ENCODE data around the gene TTLL4. TPM values are rescaled to one million over a fixed set of nuclear protein-coding genes. Genes with fewer than 3 reads are reported as not detected.

The TTLL4 gene
- total and polyA plus RNA-seq, 5 donors from 2014 or later, result 4.1 to 19.0 (median 4.8) TPM

- Mint-ChIP-seq H3K4me1 (peaks cover 10 to 24% (median 15%) of the 10 kb centered on the region in 4 donors), H3K4me3 (no peak overlapping the region), H3K9me3 (peaks cover 0 to 4% (median 0%) of the 10 kb centered on the region in 7 donors), H3K27me3 (no peaks in the 10 kb centered on the region), H3K27ac (no peak overlapping the region), H3K36me3 (peaks cover 14% of the 10 kb centered on the region)
- no peaks in the 10 kb centered on the region for H3K4me1 ChIP-seq (ENCODE audit: control insufficient read depth, insufficient read depth, low read length, poor library complexity, severe bottlenecking)
- H3K27me3 ChIP-seq (ENCODE audit: control insufficient read depth, insufficient read depth, low read length), result no peaks in the 10 kb centered on the region
- ATAC-seq (ENCODE audit: low read depth in 2 of 2) (no peak), DNase-seq (no peak)
- H3K36me3 ChIP-seq (ENCODE audit: control insufficient read depth, insufficient read depth, low read length), result peaks cover 2% of the 10 kb centered on the region
- H3K4me3 ChIP-seq (ENCODE audit: low read depth, low read length), result no peak overlapping the region
- no peak overlapping the region for H3K27ac ChIP-seq (ENCODE audit: insufficient read depth, low read length, poor library complexity, severe bottlenecking)
- H3K9me3 ChIP-seq (ENCODE audit: control insufficient read depth in 2 of 2, low read length in 2 of 2), result no peaks in the 10 kb centered on the region
Measured at GRCh38 chr2:218719457-218719856, 8.8 kb downstream of the TTLL4 start.

- H3K36me3 ChIP-seq (ENCODE audit: control insufficient read depth, insufficient read depth, low read length), result peaks cover 2% of the 10 kb centered on the region
- no peaks in the 10 kb centered on the region for H3K4me1 ChIP-seq (ENCODE audit: control insufficient read depth, insufficient read depth, low read length, poor library complexity, severe bottlenecking)
- peak overlapping the region in 1 of 3 donors; percentile 79 for H3K27ac Mint-ChIP-seq
- H3K36me3 Mint-ChIP-seq, result peaks cover 14% of the 10 kb centered on the region
- H3K4me3 ChIP-seq (ENCODE audit: low read depth, low read length), result no peak overlapping the region
- ATAC-seq (ENCODE audit: low read depth in 2 of 2) (no peak), DNase-seq (no peak)
- H3K4me3 Mint-ChIP-seq, result no peak overlapping the region
- peaks cover 0 to 2% of the 10 kb centered on the region in 2 experiments for H3K9me3 ChIP-seq (ENCODE audit: control insufficient read depth in 2 of 2, low read length in 2 of 2)
- H3K4me1 Mint-ChIP-seq, result peaks cover 10 to 24% (median 13%) of the 10 kb centered on the region in 4 donors
- H3K27me3 Mint-ChIP-seq, result no peaks in the 10 kb centered on the region
- peaks cover 0 to 4% (median 0%) of the 10 kb centered on the region in 7 donors for H3K9me3 Mint-ChIP-seq
- no peak overlapping the region for H3K27ac ChIP-seq (ENCODE audit: insufficient read depth, low read length, poor library complexity, severe bottlenecking)
- no peaks in the 10 kb centered on the region for H3K27me3 ChIP-seq (ENCODE audit: control insufficient read depth, insufficient read depth, low read length)
Measured at GRCh38 chr2:218720048-218721041, 9.7 kb downstream of the TTLL4 start.

GRCh38 chr2:218721488-218721887, 10.9 kb downstream of the TTLL4 start:
- peaks cover 8 to 27% (median 13%) of the 10 kb centered on the region in 4 donors for H3K4me1 Mint-ChIP-seq
- H3K4me3 Mint-ChIP-seq, result no peak overlapping the region
- H3K27ac ChIP-seq (ENCODE audit: insufficient read depth, low read length, poor library complexity, severe bottlenecking), result no peak overlapping the region
- peaks cover 17% of the 10 kb centered on the region for H3K36me3 Mint-ChIP-seq
- H3K4me1 ChIP-seq (ENCODE audit: control insufficient read depth, insufficient read depth, low read length, poor library complexity, severe bottlenecking), result no peaks in the 10 kb centered on the region
- H3K4me3 ChIP-seq (ENCODE audit: low read depth, low read length), result no peak overlapping the region
- no peaks in the 10 kb centered on the region for H3K27me3 ChIP-seq (ENCODE audit: control insufficient read depth, insufficient read depth, low read length)
- peaks cover 9 to 10% of the 10 kb centered on the region in 2 experiments for H3K9me3 ChIP-seq (ENCODE audit: control insufficient read depth in 2 of 2, low read length in 2 of 2)
- no peak for ATAC-seq (ENCODE audit: low read depth in 2 of 2)
- peaks cover 0 to 11% (median 7%) of the 10 kb centered on the region in 7 donors for H3K9me3 Mint-ChIP-seq
- peaks cover under 1% of the 10 kb centered on the region for H3K36me3 ChIP-seq (ENCODE audit: control insufficient read depth, insufficient read depth, low read length)
- H3K27ac Mint-ChIP-seq, result peak overlapping the region in 1 of 3 donors; percentile 44
- no peak for DNase-seq
- no peaks in the 10 kb centered on the region for H3K27me3 Mint-ChIP-seq

GRCh38 chr2:218721934-218722333, 11.3 kb downstream of the TTLL4 start:
- no peak for ATAC-seq (ENCODE audit: low read depth in 2 of 2)
- Mint-ChIP-seq H3K9me3 (peaks cover 0 to 14% (median 7%) of the 10 kb centered on the region in 7 donors), H3K36me3 (peaks cover 17% of the 10 kb centered on the region), H3K27ac (peak overlapping the region in 1 of 3 donors; percentile 44), H3K4me3 (no peak overlapping the region), H3K27me3 (no peaks in the 10 kb centered on the region), H3K4me1 (peaks cover 8 to 27% (median 13%) of the 10 kb centered on the region in 4 donors)
- DNase-seq, result no peak
- H3K4me3 ChIP-seq (ENCODE audit: low read depth, low read length), result no peak overlapping the region
- no peaks in the 10 kb centered on the region for H3K4me1 ChIP-seq (ENCODE audit: control insufficient read depth, insufficient read depth, low read length, poor library complexity, severe bottlenecking)
- no peak overlapping the region for H3K27ac ChIP-seq (ENCODE audit: insufficient read depth, low read length, poor library complexity, severe bottlenecking)
- H3K27me3 ChIP-seq (ENCODE audit: control insufficient read depth, insufficient read depth, low read length), result no peaks in the 10 kb centered on the region
- H3K36me3 ChIP-seq (ENCODE audit: control insufficient read depth, insufficient read depth, low read length), result peaks cover 3% of the 10 kb centered on the region
- peaks cover 9 to 15% of the 10 kb centered on the region in 2 experiments for H3K9me3 ChIP-seq (ENCODE audit: control insufficient read depth in 2 of 2, low read length in 2 of 2)

GRCh38 chr2:218722419-218722818, 11.8 kb downstream of the TTLL4 start:
- H3K9me3 ChIP-seq (ENCODE audit: control insufficient read depth in 2 of 2, low read length in 2 of 2), result peaks cover 9 to 18% of the 10 kb centered on the region in 2 experiments
- peaks cover 8 to 25% (median 13%) of the 10 kb centered on the region in 4 donors for H3K4me1 Mint-ChIP-seq
- no peak for ATAC-seq (ENCODE audit: low read depth in 2 of 2)
- H3K9me3 Mint-ChIP-seq, result peaks cover 0 to 16% (median 7%) of the 10 kb centered on the region in 7 donors
- H3K27ac ChIP-seq (ENCODE audit: insufficient read depth, low read length, poor library complexity, severe bottlenecking), result no peak overlapping the region
- H3K4me1 ChIP-seq (ENCODE audit: control insufficient read depth, insufficient read depth, low read length, poor library complexity, severe bottlenecking), result no peaks in the 10 kb centered on the region
- H3K4me3 Mint-ChIP-seq, result no peak overlapping the region
- no peak overlapping the region for H3K4me3 ChIP-seq (ENCODE audit: low read depth, low read length)
- H3K27ac Mint-ChIP-seq, result peak overlapping the region; percentile 8 to 91 (median 18)
- H3K27me3 Mint-ChIP-seq, result no peaks in the 10 kb centered on the region
- peaks cover 3% of the 10 kb centered on the region for H3K36me3 ChIP-seq (ENCODE audit: control insufficient read depth, insufficient read depth, low read length)
- H3K36me3 Mint-ChIP-seq, result peaks cover 15% of the 10 kb centered on the region
- no peaks in the 10 kb centered on the region for H3K27me3 ChIP-seq (ENCODE audit: control insufficient read depth, insufficient read depth, low read length)
- no peak for DNase-seq

GRCh38 chr2:218722876-218723785, 12.5 kb downstream of the TTLL4 start:
- no peaks in the 10 kb centered on the region for H3K4me1 ChIP-seq (ENCODE audit: control insufficient read depth, insufficient read depth, low read length, poor library complexity, severe bottlenecking)
- ATAC-seq (ENCODE audit: low read depth in 2 of 2) (no peak), DNase-seq (no peak)
- Mint-ChIP-seq H3K36me3 (peaks cover 17% of the 10 kb centered on the region), H3K27me3 (no peaks in the 10 kb centered on the region), H3K4me3 (no peak overlapping the region), H3K9me3 (peaks cover 0 to 16% (median 8%) of the 10 kb centered on the region in 7 donors), H3K27ac (peak overlapping the region in 2 of 3 donors; percentile 8 to 18), H3K4me1 (peaks cover 10 to 24% (median 15%) of the 10 kb centered on the region in 4 donors)
- H3K4me3 ChIP-seq (ENCODE audit: low read depth, low read length), result no peak overlapping the region
- peaks cover 9 to 18% of the 10 kb centered on the region in 2 experiments for H3K9me3 ChIP-seq (ENCODE audit: control insufficient read depth in 2 of 2, low read length in 2 of 2)
- H3K27me3 ChIP-seq (ENCODE audit: control insufficient read depth, insufficient read depth, low read length), result no peaks in the 10 kb centered on the region
- no peak overlapping the region for H3K27ac ChIP-seq (ENCODE audit: insufficient read depth, low read length, poor library complexity, severe bottlenecking)
- H3K36me3 ChIP-seq (ENCODE audit: control insufficient read depth, insufficient read depth, low read length), result peaks cover 3% of the 10 kb centered on the region

- Mint-ChIP-seq H3K4me3 (no peak overlapping the region), H3K36me3 (peaks cover 18% of the 10 kb centered on the region), H3K9me3 (peaks cover 0 to 18% (median 8%) of the 10 kb centered on the region in 7 donors), H3K27me3 (no peaks in the 10 kb centered on the region), H3K4me1 (peaks cover 9 to 16% (median 10%) of the 10 kb centered on the region in 4 donors), H3K27ac (no peak overlapping the region)
- no peak for ATAC-seq (ENCODE audit: low read depth in 2 of 2)
- Histone ChIP-seq H3K36me3 (ENCODE audit: control insufficient read depth, insufficient read depth, low read length) (peaks cover 3% of the 10 kb centered on the region), H3K4me1 (ENCODE audit: control insufficient read depth, insufficient read depth, low read length, poor library complexity, severe bottlenecking) (no peaks in the 10 kb centered on the region), H3K9me3 (ENCODE audit: control insufficient read depth in 2 of 2, low read length in 2 of 2) (peaks cover 9 to 18% of the 10 kb centered on the region in 2 experiments), H3K4me3 (ENCODE audit: low read depth, low read length) (no peak overlapping the region), H3K27me3 (ENCODE audit: control insufficient read depth, insufficient read depth, low read length) (no peaks in the 10 kb centered on the region), H3K27ac (ENCODE audit: insufficient read depth, low read length, poor library complexity, severe bottlenecking) (no peak overlapping the region)
- no peak for DNase-seq
Measured at GRCh38 chr2:218726004-218726574, 15.5 kb downstream of the TTLL4 start.
